ENCODE results near the gene ATF7.

ATF7 gene

DNA sequence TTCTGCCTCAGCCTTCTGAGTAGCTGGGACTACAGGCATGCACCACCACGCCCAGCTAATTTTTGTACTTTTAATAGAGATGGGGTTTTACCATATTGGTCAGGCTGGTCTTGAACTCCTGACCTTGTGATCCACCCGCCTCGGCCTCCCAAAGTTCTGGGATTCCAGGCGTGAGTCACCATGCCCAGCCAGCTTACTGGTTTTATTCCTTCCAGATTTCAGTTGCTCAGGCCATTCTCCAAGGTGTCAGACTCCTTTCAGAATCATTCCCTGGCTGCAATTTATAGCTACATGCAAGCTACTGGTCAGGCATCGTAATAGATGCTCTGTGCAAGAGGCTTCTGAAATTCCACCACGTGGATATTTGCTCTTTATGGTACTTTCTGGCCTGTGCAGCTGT, 144.7 kb downstream of the ATF7 start:
- DNase-seq (ENCODE audit: low spot score), result peak; percentile 54

DNA sequence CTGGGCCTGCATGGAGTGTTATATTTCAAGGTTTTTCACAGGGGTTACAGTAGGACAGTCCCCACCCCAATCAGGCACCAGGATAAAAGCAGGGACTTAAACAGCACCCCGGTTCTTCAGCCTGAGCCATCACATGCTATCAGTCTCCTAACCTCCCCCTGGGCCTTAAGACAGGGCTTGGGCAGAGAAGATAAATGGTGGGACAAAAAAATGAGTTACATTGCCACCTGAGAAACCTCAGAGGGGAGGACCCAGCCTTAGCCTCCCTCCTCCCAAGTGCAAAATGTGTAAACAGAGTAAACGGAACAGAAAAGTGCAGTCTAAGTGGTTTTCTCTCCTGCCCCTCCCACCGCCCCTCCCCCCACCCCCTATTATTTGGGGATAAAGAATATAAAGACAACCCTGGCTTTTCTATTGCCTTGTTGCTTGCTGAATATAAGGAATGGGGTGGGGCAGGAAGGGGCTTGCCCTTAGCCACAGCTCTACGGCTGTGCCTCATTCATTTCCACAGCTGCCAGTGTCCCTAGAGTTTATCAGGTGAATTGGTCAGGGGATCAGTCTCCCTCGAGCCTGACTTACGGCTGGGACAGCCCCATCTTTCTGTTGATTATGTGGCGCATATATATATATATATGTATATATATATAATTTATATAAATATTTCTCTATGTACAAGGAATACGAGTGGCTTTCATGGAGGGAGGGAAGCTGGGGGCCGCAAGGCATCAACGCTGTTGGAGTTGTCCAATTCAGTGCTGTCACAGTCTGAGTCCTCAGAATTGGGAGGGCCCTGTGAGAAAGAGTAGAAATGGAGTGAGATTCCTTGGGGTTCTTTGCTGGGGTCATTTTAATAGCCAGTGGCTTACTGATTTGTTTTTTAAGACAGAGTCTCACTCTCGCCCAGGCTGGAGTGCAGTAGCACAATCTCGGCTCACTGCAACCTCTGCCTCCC, 145.4 kb downstream of the ATF7 start:
- DNase-seq (ENCODE audit: low spot score), result no peak

DNA sequence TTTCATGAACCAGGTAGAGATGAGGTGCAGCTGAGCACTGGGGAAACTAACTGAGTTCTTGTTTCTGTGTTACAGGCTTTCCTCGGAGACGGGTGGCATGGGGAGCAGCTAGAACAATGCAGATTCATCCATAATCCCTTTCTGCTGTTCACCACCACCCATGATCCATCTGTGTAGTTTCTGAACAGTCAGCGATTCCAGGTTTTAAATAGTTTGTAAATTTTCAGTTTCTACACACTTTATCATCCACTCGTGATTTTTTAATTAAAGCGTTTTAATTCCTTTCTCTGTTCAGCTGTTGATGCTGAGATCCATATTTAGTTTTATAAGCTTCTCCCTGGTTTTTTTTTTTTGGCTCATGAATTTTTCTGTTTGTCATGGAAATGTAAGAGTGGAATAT, 146.9 kb downstream of the ATF7 start:
- no peak for DNase-seq (ENCODE audit: low spot score)

DNA sequence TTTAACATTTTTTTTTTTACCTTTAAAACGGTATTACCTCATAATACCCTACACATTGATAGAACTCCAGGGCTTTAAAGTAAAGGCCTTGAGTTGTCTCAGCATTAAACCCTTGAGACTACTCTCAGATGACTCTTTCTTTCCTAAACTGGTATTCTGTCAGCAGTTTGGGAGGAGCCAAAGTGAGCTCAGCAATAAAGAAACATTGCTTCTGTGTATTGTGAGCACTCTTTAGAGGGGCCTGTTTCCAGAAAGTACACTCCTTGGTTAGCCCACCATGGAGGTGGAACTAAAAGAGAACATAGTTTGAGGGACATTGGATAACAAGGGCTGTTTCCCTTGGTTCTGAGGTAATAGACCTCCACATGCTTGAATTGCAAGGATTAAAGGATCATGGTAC, 147.3 kb downstream of the ATF7 start:
- no peak for DNase-seq (ENCODE audit: low spot score)

DNA sequence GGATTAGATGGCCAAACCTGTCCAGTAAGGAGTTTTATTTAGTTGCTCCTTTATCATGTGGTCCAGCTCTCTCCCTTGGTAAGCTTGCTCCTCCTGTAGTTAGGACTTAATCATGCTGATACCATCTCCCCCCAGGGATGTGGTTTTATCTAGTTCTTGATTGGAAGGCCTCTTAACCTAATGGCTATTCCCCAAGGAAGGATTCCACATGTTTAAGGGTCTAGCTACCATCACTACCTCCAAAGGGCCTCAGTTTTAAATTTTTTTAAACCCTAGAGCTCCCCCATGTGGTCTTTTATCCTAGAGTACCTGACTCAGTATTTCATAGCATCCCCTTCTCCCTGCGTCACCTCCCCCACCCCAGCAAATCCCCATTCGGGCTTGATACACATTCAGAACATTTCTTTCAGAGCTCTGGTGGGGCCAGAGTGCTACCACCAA, 149.4 kb downstream of the ATF7 start:
- no peak for DNase-seq (ENCODE audit: low spot score)

DNA sequence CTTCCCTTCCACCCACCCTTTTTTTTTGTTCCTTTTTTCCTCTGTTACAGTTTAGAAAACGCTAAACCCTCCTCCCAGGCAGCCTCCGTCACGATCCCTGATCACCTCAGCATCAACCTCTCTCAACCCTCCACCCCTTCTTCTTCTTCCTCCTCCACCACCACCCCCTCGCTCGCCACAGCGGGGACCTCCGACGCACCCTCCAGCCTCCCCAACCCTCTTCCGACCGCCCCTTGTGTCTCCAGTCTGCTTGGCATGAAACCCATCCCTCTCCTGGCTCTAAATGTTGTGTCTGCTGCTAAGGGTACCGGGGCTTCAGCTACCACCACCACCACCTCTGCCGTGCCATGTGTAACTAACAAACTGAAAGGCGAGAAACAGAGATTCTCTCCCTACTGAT, 151.4 kb downstream of the ATF7 start:
- DNase-seq (ENCODE audit: low spot score), result no peak

DNA sequence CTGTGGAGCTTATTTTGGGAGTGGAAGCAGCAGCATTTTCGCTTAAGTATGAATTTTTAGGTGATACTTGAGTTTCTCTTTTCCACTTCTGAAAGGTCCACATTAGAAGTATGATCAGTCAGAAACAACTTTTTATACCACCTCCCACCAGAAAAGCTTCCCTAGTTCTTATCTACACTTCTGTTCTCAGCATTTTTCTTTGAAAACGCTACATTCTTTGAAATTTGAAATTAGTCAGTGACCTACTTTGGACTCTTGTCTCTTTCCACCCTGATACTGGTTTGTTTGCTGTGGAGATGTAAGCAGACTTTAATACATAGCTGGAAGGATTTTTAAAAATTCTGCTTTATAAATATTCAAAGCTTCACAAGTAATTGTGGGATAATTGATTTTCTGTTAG, 152.1 kb downstream of the ATF7 start:
- no peak for DNase-seq (ENCODE audit: low spot score)

DNA sequence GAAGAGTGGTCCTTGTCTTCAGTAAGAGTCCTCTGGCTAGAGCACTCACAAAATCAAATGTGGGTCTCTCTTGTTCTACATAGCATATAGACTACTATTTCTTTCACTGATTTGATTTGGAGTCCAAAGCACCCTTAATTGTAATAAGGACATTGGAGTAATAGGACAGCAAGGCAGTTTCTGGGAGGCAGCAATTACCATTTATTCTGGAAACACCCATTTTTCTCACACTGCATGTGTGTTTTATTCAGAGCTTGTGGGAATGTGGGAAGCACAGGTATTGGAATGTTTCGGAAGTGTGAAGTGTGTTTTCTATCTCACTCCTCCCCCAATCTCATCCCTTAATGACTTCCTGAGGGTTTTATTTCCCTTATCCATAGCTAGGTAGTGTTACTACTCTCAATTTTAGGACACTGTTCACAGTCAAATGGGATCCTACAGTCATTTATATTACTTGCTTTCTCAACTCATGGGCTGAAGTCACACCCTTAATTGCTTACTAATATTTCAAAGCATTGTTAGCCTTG, 154.1 kb downstream of the ATF7 start:
- DNase-seq (ENCODE audit: low spot score), result no peak

DNA sequence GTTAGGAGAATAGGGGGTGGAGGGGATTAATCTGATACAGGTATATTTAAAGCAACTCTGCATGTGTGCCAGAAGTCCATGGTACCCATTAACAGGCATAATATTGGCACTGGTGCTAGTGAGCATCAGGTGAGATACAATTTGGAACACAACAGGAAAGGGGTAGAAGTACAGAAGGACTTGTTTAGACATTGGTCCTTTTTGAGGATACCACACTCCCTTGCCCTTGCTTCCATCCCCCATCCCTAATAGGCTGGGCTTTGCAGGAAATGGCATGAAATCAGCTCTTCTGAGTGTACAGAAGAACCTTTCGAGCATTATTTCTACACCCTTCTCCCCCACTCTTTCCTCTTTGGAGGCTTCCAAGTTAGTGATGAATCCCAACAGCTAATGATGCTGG, 157.9 kb downstream of the ATF7 start:
- DNase-seq (ENCODE audit: low spot score), result no peak

DNA sequence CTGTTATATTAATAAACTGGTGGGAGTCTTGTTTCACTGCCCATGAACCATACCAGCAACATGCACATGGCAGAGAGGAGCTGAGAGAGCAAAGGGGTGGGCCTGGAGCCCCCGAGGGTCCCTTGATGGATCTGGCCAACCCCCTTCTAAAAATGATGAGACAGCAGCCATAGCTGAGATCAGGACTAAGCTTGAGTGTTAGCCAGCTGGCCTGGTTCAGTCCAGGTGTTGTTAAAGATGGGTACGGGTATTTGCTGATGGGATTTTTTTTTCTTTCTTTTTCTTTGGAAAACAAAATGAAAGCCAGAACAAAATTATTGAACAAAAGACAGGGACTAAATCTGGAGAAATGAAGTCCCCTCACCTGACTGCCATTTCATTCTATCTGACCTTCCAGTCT, 158.3 kb downstream of the ATF7 start:
- DNase-seq (ENCODE audit: low spot score), result no peak

DNA sequence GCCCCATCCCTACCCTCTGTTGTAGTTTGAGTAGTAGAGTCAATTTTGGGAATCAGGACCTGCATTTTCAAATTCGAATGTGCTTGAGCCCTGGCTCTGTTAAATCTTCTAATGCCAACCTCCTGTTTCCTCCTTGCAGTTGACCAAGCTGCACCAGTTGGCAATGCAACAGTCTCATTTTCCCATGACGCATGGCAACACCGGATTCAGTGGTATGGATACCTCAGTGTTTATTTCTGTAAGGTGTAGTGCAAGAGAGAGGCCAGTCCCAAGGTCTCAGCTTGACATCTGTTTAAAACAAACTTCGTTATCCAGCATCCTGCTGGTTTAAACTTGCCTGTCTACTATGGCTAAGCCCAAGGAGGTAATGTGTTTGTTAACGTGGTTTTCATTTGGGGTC, 159.1 kb downstream of the ATF7 start:
- no peak for DNase-seq (ENCODE audit: low spot score)

DNA sequence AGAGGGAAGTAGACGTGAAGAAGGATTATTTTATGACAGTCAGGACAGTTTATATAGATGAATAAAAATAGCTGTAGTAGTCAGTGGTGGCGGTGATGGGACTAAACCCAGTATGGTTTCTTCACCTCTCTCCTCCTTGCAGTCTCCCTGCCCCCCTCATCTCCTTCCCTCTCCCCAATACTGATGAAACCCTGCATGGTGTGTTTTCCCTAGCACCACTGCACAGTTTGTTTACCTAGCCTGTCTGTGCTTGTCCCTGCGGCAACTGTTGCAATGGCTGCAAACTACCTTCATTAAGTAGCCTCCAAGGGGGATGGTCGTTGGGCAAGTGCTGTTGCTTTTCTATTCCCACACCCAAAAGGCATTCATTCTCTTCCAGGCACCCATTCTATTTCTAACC, 159.5 kb downstream of the ATF7 start:
- no peak for DNase-seq (ENCODE audit: low spot score)

DNA sequence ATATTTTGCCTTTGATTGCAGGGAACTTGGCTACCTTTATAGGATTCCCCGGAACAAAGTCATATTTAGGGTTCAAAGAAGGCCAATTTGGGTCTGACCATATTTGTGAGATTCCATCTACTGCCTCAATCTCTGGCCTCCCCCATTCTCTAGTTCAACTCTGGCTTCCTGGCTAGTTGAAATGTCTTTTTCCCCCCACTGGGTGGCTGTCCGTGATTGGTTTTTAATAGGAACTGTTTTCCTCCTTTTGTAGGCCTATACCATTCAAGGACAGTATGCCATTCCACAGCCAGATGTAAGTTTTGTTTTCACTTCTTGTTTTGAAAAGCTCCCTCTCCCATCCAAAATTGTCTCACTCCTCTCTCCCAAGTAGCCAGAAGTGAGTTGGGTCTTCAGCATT, 160.5 kb downstream of the ATF7 start:
- no peak for DNase-seq (ENCODE audit: low spot score)

DNA sequence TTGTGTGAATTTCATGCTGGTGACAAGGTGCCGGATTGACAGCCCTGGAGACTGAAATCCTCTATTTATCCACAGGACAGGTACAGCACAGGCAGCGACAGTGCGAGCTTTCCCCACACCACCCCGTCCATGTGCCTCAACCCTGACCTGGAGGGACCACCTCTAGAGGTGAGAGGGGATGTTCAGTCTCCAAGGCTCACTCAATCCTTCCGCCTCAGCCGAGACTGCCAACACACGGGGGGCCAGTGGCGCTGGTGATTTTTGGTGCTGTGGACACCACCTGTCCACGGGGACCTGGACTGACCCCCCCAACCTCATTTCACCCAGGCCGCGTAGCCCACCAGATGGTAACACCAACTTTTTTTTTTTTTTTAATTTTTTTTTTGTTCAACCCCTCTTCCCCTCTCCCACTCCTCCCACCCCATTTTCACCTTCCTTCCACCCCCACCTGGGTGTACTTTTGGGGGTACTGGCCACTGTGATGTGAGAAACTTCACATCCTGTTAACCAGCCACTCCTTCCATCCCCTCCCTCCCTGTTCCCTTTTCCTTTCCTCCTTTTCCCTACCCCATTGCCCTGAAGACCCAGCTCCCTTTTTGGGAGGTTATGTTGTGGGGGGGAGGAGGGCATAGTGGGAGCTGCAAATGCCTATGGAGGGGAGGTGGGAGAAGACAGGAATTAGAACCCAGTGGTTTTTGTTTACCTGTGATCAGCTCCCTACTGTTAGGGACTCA, 161.3 kb downstream of the ATF7 start:
- no peak for DNase-seq (ENCODE audit: low spot score)

DNA sequence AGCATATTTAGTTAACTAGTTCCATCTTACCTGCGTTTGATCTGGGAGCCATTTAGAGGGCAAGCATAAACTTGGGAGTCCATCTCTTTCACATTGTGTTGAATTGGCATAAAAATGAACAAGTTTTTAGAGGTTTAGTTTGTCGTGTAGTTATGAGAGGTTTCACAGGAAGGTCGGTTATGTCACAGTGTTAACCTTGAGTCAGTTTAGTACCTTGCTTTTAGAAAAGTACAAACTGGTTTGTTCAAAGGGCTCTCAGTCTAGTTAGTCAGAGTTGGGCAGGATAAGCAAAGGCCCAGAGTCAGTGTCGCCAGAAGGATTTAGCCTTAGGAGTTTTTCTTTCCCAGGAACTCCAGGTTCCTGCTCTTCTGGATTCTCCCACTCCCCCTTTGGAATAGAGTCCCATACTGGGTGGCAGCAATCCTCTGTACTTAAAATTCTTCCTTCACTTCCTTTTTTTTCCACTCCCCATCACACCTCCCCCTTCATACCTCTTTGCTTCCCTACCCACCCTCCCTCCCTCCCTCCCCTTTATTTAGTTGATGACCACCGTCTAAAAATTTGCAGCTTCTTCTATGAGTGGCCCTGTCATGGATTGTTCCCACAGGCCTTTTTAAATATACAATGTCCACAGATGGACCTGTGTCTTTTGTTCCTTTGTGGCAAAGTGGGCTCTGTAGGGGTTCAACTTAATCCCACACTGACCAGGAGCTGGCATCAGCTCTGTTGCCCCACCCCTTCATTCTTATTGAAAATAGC, 162.2 kb downstream of the ATF7 start:
- DNase-seq (ENCODE audit: low spot score), result no peak

DNA sequence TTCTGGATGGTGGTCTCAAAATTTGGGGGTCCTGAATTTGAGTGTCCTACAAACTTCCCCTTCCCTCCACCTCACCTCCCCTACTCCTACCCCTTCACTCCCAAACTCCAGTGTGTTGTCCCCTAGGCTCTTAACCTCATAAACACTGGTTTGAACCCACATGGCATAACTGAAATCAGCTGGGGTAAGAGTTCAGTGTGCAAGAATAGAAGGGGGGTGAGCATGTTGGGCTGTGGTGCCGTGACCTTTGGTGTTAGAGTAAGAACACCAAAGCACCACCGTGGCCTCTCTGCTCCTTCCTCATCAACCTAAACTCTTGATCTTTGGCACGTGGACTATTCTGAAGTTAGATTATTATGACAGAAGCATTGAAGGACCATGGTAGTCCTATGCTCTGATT, 163.2 kb downstream of the ATF7 start:
- DNase-seq (ENCODE audit: low spot score), result no peak

DNA sequence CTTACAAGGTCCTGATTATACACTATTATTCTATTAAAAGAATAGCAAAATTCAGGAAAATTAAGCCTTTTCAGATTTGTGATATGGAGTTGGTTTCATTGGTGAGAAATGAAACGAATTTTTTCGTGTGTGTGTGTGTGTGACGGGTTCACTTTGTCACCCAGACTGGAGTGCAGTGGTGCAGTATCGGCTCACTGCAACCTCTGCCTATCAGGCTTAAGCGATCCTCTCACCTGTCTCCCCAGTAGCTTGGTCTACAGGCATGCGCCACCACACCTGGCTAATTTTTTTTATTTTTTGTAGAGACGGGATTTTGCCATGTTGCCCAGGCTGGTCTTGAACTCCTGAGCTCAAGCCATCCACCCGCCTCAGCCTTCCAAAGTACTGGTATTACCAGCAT, 164.6 kb downstream of the ATF7 start:
- no peak for DNase-seq (ENCODE audit: low spot score)

DNA sequence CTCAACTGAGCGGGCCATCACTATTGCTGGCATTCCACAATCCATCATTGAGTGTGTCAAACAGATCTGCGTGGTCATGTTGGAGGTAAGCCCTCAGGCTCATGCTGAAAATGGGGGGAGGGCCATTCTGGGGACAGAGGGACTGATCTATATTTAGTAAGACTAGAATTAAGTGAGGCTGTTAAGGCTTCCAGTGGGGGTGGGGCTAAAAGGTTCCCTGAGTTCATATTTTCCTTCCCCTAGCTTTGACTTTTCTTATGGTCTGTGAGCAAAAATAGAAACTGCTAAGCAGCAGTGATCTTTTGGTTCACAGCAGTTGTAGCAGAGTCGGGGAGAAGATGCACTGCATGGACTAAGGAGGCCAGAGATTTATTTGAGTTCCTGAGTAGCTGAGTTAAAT, 165.1 kb downstream of the ATF7 start:
- no peak for DNase-seq (ENCODE audit: low spot score)

DNA sequence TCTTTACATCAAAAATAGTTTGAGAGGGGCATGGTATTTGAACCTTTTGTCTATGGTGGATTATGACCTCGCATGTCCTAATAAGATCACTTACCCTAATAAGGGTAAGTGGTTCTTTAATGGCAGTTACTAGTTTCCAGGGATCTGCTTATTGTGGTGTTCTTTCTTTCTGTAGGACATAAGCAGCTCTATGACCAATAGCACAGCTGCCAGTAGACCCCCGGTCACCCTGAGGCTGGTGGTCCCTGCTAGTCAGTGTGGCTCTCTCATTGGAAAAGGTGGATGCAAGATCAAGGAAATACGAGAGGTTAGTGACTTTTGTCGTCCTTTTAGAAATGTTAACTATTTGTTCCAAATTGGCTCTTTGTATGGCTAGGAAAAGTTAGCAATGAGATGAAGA, 167.1 kb downstream of the ATF7 start:
- no peak for DNase-seq (ENCODE audit: low spot score)
